SK-N-SH (cell line): Measurements from ENCODE around the gene CNTNAP2. TPM values are rescaled to one million over a fixed set of nuclear protein-coding genes. Genes with fewer than 3 reads are reported as not detected.

ENCODE experiments used
- CTCF ChIA-PET: fragments of 300-600, 350-600 bp; formaldehyde crosslinking; extraction: SDS; loops from one replicate; lab custom pipeline; 2021; lab: Yijun Ruan, JAX
- POLR2A ChIA-PET: fragments of 350-600 bp; sonication (Branson Sonifier 250); formaldehyde crosslinking; extraction: SDS; loops from one replicate; lab custom pipeline; 2020; ENCODE audit warnings: antibody characterized with exemption, inconsistent platforms; lab: Yijun Ruan, JAX
- DNase-seq: peaks from one replicate; pipeline ENCODE4 v3.0.0; 2012
- H2AFZ ChIP-seq: fragments of 200-600 bp; sonication (generic); 2 replicates; pipeline ENCODE4 v1.8.1; 2016; ENCODE audit warnings: antibody characterized with exemption, mild to moderate bottlenecking, low read depth
- H3F3A ChIP-seq: fragments of 200-600 bp; sonication (generic); replicated peaks from 2 replicates; pipeline ENCODE3; 2016; ENCODE audit warnings: antibody characterized with exemption, mild to moderate bottlenecking; ENCODE audit not compliant: insufficient read depth
- H3K27ac ChIP-seq, 2 experiments: fragments of 200-500 bp in 1 of 2; fragments of 200-600 bp in 1 of 2; sonication (Bioruptor generic) in 1 of 2; sonication (generic), shearing (Covaris generic) in 1 of 2; 2 replicates each; pipeline versions ENCODE4 v1.5.1 to v1.6.1; 2014 to 2016; ENCODE audit warnings: low read depth in 2 of 2, inconsistent platforms in 1 of 2, low read length in 1 of 2, mild to moderate bottlenecking in 1 of 2, mixed read lengths in 1 of 2
- H3K27me3 ChIP-seq: fragments of 200-600 bp; sonication (generic), shearing (Covaris generic); 2 replicates; pipeline ENCODE4 v1.6.1; 2016; ENCODE audit warnings: mixed run types; ENCODE audit not compliant: insufficient read depth
- H3K36me3 ChIP-seq, 2 experiments: fragments of 200-500 bp in 1 of 2; fragments of 200-600 bp in 1 of 2; sonication (Bioruptor generic) in 1 of 2; sonication (generic) in 1 of 2; replicated peaks in 1 of 2; 2 replicates each; pipeline versions ENCODE3 to v1.5.1; 2014 to 2016; ENCODE audit warnings: low read length in 1 of 2, mild to moderate bottlenecking in 1 of 2; ENCODE audit not compliant: insufficient read depth in 2 of 2, control insufficient read depth in 1 of 2
- H3K4me1 ChIP-seq, 2 experiments: fragments of 200-500 bp in 1 of 2; fragments of 200-600 bp in 1 of 2; sonication (Bioruptor generic) in 1 of 2; sonication (generic), shearing (Covaris generic) in 1 of 2; 2 replicates each; pipeline versions ENCODE4 v1.5.1 to v1.6.1; 2014 to 2016; ENCODE audit warnings: low read depth in 1 of 2, low read length in 1 of 2, mixed run types in 1 of 2; ENCODE audit not compliant: insufficient read depth in 2 of 2, control insufficient read depth in 1 of 2
- H3K4me2 ChIP-seq: fragments of 200-600 bp; sonication (generic), shearing (Covaris generic); 2 replicates; pipeline ENCODE4 v1.6.1; 2017; ENCODE audit warnings: mixed run types
- H3K4me3 ChIP-seq, 2 experiments: fragments of 200-500 bp in 1 of 2; fragments of 200-600 bp in 1 of 2; sonication (Bioruptor generic) in 1 of 2; sonication (generic), shearing (Covaris generic) in 1 of 2; 2 replicates each; pipeline versions ENCODE4 v1.5.1 to v1.8.1; 2014 to 2016; ENCODE audit warnings: low read depth in 2 of 2, inconsistent platforms in 1 of 2, low read length in 1 of 2, mild to moderate bottlenecking in 1 of 2, mixed read lengths in 1 of 2, moderate library complexity in 1 of 2
- H3K79me2 ChIP-seq: fragments of 200-600 bp; sonication (generic); 2 replicates; pipeline ENCODE4 v1.8.1; 2017; ENCODE audit warnings: mild to moderate bottlenecking; ENCODE audit not compliant: insufficient read depth
- H3K9ac ChIP-seq: fragments of 200-600 bp; sonication (generic); 2 replicates; pipeline ENCODE4 v1.6.1; 2017; ENCODE audit warnings: mixed run types
- H3K9me2 ChIP-seq: fragments of 200-600 bp; sonication (generic); 2 replicates; pipeline ENCODE4 v1.6.1; 2017; ENCODE audit warnings: mixed run types
- H3K9me3 ChIP-seq: fragments of 200-600 bp; sonication (generic); 2 replicates; pipeline ENCODE4 v1.6.1; 2017; ENCODE audit warnings: mixed run types, mild to moderate bottlenecking, moderate library complexity
- H4K20me1 ChIP-seq: fragments of 200-600 bp; sonication (generic); 2 replicates; pipeline ENCODE4 v1.6.1; 2017; ENCODE audit warnings: mild to moderate bottlenecking, mixed run types; ENCODE audit not compliant: insufficient read depth
- GATA2 ChIP-seq: sonication (generic); formaldehyde crosslinking; IDR thresholded peaks from 2 replicates; pipeline ENCODE4 v1.5.0; 2020; ENCODE audit warnings: mild to moderate bottlenecking, missing genetic modification reagents
- JUND ChIP-seq: IDR thresholded peaks from 2 replicates; pipeline ENCODE4 v1.4.0; 2012
- MEF2A ChIP-seq: IDR thresholded peaks from 2 replicates; pipeline ENCODE4 v1.4.0; 2012; ENCODE audit warnings: low read depth, borderline replicate concordance
- MXI1 ChIP-seq: IDR thresholded peaks from 2 replicates; pipeline ENCODE4 v1.6.1; 2012; ENCODE audit warnings: mild to moderate bottlenecking, low read depth, low read length, improper control_type of control experiment
- POLR2AphosphoS5 ChIP-seq: IDR thresholded peaks from 2 replicates; pipeline ENCODE4 v1.6.1; 2012; ENCODE audit warnings: low read depth, low read length
- RAD21 ChIP-seq: IDR thresholded peaks from 2 replicates; pipeline ENCODE4 v1.6.1; 2012; ENCODE audit warnings: mild to moderate bottlenecking, low read length
- RFX5 ChIP-seq: IDR thresholded peaks from 2 replicates; pipeline ENCODE4 v1.6.1; 2012; ENCODE audit warnings: mild to moderate bottlenecking, improper control_type of control experiment, low read length
- RXRA ChIP-seq: IDR thresholded peaks from 2 replicates; pipeline ENCODE4 v1.4.0; 2012; ENCODE audit warnings: low read depth, mild to moderate bottlenecking, borderline replicate concordance
- WGBS: methylation state at CpG from one replicate; pipeline ENCODE4 v1.1.6; 2017; ENCODE audit warnings: low lambda C conversion rate; 5-methylcytosine and 5-hydroxymethylcytosine counted together
- polyA plus RNA-seq, 3 experiments: library from polyadenylated mRNA; depleted of rRNA; stranded (reverse); fragments of >200 nt; gene quantifications; 2 replicates each; pipeline ENCODE4 v1.2.3, GENCODE V29; 2012
- TF ChIP-seq, protein P1 (sequence below): fragments of 150-350 bp; IDR thresholded peaks from 2 replicates; pipeline ENCODE4 v1.6.1; 2016; ENCODE audit warnings: mild to moderate bottlenecking, low read depth, low read length
- TF ChIP-seq, protein P2 (sequence below): fragments of 150-350 bp; IDR thresholded peaks from 2 replicates; pipeline ENCODE4 v1.6.1; 2017; ENCODE audit warnings: antibody characterized with exemption, low read length, low read depth, borderline replicate concordance
- TF ChIP-seq, protein P3 (sequence below): IDR thresholded peaks from 2 replicates; pipeline ENCODE4 v1.4.0; 2012; ENCODE audit warnings: low read depth, borderline replicate concordance

Gene CNTNAP2
- polyA plus RNA-seq, 1 of the 3 experiments (the other 2 are of a cell fraction): 3.4 TPM

DNA sequence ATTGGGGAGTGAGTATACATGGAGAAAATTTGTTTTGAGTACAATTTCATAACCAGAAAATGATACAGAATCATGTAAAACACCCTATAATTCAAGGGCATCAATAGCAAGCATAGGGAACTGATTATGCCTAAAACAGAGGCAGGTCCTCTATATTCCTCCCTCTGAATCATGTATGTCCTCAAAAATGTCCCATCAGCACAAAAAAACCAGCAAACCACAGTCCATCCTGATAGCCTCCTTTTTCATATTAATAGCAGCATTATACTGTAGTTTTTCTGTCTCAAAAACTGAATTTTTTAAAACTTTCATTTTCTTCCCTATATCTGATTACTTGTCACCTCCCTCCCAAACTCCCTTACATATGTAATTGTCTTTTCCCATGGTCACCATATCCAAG lies 1057.3 kb downstream of the CNTNAP2 start:
- Histone ChIP-seq H2AFZ (no peak overlapping the region), H3K9me2 (no peaks in the 10 kb centered on the region), H3F3A (no peaks in the 10 kb centered on the region), H3K27ac (no peak overlapping the region), H3K4me1 (no peaks in the 10 kb centered on the region), H3K79me2 (no peaks in the 10 kb centered on the region), H3K27me3 (no peaks in the 10 kb centered on the region), H3K9ac (no peak overlapping the region), H3K36me3 (no peaks in the 10 kb centered on the region), H3K4me3 (no peak overlapping the region)
- DNase-seq: no peak
- CTCF ChIA-PET: no interaction called here
- TF ChIP-seq RXRA: no peak
- TF ChIP-seq, all 33 proteins: peak for 0
- POLR2A ChIA-PET: no interaction called here
- no peak overlapping the region for H3K4me2 ChIP-seq
- no peaks in the 10 kb centered on the region for H3K9me3 ChIP-seq
- H4K20me1 ChIP-seq: no peaks in the 10 kb centered on the region

DNA sequence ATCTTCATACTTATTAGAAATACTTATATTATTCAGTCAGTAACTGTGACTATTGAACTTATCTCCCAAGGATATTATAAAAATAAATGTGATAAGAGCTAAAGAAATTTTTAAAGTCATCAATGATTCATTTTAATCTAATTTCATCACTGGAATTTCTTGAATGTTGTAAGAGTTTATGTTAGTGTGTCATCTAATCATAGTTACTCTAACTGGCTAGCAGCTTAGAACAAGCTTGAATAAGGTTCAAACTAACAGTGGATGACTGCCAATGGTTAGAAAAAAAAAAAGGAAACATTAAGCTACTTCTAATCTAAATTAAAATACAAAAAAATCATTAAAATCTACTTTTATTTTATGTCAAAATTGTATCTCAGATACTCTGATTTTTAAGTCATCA lies 1066.3 kb downstream of the CNTNAP2 start:
- peaks cover 7% of the 10 kb centered on the region for H3F3A ChIP-seq
- H3K9ac ChIP-seq: no peak overlapping the region
- no peaks in the 10 kb centered on the region for H3K36me3 ChIP-seq
- DNase-seq: no peak
- no peaks in the 10 kb centered on the region for H3K27me3 ChIP-seq
- H3K4me1 ChIP-seq: no peaks in the 10 kb centered on the region; a peak in 1 of 4 replicates
- no peaks in the 10 kb centered on the region; the same call in 1 of the 2 replicates for H3K9me2 ChIP-seq
- TF ChIP-seq, protein P1, sequence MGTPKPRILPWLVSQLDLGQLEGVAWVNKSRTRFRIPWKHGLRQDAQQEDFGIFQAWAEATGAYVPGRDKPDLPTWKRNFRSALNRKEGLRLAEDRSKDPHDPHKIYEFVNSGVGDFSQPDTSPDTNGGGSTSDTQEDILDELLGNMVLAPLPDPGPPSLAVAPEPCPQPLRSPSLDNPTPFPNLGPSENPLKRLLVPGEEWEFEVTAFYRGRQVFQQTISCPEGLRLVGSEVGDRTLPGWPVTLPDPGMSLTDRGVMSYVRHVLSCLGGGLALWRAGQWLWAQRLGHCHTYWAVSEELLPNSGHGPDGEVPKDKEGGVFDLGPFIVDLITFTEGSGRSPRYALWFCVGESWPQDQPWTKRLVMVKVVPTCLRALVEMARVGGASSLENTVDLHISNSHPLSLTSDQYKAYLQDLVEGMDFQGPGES: no peak
- TF ChIP-seq GATA2 (CRISPR knock-in tag) (no peak), POLR2AphosphoS5 (no peak)
- TF ChIP-seq, all 33 proteins: peak for 0
- Histone ChIP-seq H4K20me1 (no peaks in the 10 kb centered on the region), H3K9me3 (0 out of 2 replicates have a peak, but pooled peaks cover 3% of the 10 kb centered on the region), H3K27ac (peak overlapping the region in 1 of 2 experiments; percentile 53; a peak in 1 of 4 replicates), H3K4me3 (no peak overlapping the region), H3K79me2 (no peaks in the 10 kb centered on the region), H2AFZ (peak overlapping the region; percentile 23; the same call in 1 of the 2 replicates), H3K4me2 (no peak overlapping the region)
- ChIA-PET POLR2A (no interaction called here), CTCF (interaction anchor here (1.3 to 1.6 kb wide), 2 partner anchors 11 to 17 kb away, joined by 3 to 5 read pairs; no protein-coding TSS in a partner anchor)

DNA sequence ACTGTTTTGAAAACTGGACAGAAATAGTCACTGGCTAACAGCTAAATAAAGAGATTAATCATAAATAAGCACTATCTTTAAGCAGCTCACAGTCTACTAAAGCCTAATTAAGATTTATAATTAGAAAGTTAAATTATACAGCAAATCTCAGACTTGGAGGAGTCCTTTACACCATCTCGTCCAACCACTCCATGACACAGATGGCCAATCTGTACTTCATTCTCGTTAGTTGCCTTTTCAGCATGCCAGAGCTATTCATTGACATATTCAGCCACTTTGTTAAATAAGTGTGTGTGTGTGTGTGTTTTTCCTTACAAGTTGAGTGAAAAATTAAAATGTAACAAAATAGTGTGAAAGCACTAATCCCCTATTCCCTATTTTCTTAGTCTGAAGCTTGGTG lies 1066.7 kb downstream of the CNTNAP2 start:
- TF ChIP-seq RFX5 (no peak), MXI1 (no peak), MEF2A (no peak), RAD21 (no peak), JUND (no peak), GATA2 (CRISPR knock-in tag) (no peak), RXRA (no peak)
- TF ChIP-seq, protein P2, sequence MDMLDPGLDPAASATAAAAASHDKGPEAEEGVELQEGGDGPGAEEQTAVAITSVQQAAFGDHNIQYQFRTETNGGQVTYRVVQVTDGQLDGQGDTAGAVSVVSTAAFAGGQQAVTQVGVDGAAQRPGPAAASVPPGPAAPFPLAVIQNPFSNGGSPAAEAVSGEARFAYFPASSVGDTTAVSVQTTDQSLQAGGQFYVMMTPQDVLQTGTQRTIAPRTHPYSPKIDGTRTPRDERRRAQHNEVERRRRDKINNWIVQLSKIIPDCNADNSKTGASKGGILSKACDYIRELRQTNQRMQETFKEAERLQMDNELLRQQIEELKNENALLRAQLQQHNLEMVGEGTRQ: no peak
- TF ChIP-seq, protein P1: no peak
- TF ChIP-seq, protein P3, sequence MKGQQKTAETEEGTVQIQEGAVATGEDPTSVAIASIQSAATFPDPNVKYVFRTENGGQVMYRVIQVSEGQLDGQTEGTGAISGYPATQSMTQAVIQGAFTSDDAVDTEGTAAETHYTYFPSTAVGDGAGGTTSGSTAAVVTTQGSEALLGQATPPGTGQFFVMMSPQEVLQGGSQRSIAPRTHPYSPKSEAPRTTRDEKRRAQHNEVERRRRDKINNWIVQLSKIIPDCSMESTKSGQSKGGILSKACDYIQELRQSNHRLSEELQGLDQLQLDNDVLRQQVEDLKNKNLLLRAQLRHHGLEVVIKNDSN: no peak
- TF ChIP-seq, all 33 proteins: peak for 0
- H3K79me2 ChIP-seq: no peaks in the 10 kb centered on the region
- WGBS: 60% methylated on average over 2 of the region's 2 CpGs
- no peak overlapping the region for H3K4me2 ChIP-seq
- H3K27me3 ChIP-seq: no peaks in the 10 kb centered on the region
- no peaks in the 10 kb centered on the region for H4K20me1 ChIP-seq
- ChIA-PET CTCF (interaction anchor here (1.3 to 1.6 kb wide), 2 partner anchors 12 to 17 kb away, joined by 3 to 5 read pairs; no protein-coding TSS in a partner anchor), POLR2A (no interaction called here)
- DNase-seq: no peak
- H3K4me3 ChIP-seq: no peak overlapping the region
- peak overlapping the region in 1 of 2 experiments; percentile 11; a peak in 1 of 4 replicates for H3K27ac ChIP-seq
- no peaks in the 10 kb centered on the region; the same call in 1 of the 2 replicates for H3K9me2 ChIP-seq
- H3K36me3 ChIP-seq: no peaks in the 10 kb centered on the region
- H3K4me1 ChIP-seq: no peaks in the 10 kb centered on the region; a peak in 1 of 4 replicates
- no peak overlapping the region for H3K9ac ChIP-seq
- 0 out of 2 replicates have a peak, but pooled peaks cover 3% of the 10 kb centered on the region for H3K9me3 ChIP-seq
- peaks cover 7% of the 10 kb centered on the region for H3F3A ChIP-seq
- H2AFZ ChIP-seq: no peak overlapping the region
